Head of caudate nucleus (tissue), 42 donors: ENCODE results near the gene NOL9.

Experiments
- DNase-seq, 42 donors: peaks; one replicate each; pipeline versions ENCODE4 v3.0.0 to v3.0.0-alpha.2; 2020 to 2021; ENCODE audit warnings: mixed read lengths in 7 of 42
- intact Hi-C: fragments of 100-400 bp; cut with DNase I; formaldehyde crosslinking; loops from one replicate; pipeline ENCODE4 v1.15.0; 2022

Gene NOL9

DNA sequence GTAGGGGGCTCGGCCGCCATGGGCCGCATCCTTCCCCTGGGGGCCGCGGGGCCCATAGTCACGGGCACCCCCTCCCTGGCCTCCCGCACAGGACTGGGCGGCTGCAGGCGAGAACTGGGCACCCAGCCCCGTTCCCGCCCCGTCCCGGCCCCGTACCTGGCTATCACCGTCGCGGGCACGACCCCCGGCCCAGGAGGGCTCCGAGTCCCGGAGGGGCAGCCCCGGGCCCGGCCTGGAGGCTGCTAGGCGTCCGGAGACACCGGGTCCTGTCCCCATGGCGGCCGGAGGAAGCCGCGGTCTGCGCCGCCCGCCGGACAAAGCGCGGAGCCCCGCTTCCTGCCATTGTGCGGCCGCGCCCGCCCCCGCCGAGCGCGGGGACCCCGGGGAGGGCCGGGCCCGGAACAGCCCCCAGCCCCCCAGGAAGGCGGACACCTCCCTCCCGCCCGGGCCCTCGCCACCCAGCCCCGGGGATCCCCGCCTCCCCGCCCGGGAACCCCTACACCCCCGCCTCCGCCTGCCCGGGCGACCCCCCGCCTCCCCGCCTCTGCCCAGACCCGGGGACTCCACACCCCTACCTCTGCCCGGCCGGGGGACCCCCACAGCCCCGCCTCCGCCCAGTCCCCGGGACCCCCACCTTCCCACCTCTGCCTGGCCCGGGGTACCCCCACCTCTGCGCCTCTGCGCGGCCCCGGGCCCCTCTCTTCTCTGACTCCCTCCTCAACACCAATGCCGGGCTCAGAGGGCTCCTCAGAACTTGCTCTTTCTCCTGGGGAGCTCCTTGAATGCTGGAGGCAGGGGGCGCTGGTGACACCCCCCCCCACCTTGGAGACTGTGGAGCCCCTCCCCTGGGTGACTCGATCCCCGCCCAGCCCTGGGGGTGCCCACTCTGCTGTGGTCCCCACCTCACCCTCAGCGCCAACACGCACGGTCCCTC, 68.9 kb downstream of the NOL9 start:
- intact Hi-C loops = loop anchor here (10.0 kb wide), 1 partner anchor 159 kb away; no protein-coding TSS in a partner anchor
- no peak for DNase-seq

DNA sequence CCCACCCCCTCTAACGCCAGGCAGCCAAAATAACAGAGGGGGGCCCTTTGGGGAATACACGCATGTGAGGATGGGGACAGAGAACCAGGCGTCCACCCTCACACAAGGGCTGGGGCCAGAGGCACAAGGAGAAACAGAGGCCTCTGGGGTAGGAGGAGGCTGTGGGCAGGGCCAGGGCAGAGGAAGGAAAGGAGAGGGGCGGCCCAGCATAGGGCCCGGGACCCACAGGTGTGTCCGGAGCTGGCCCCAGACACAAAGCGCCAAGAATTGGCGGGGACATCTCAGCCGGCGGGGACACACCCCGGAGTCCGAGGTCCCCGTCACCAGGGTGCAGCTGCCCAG, 69.5 kb downstream of the NOL9 start:
- intact Hi-C loops = loop anchor here (10.0 kb wide), 1 partner anchor 160 kb away; no protein-coding TSS in a partner anchor
- DNase-seq = no peak

DNA sequence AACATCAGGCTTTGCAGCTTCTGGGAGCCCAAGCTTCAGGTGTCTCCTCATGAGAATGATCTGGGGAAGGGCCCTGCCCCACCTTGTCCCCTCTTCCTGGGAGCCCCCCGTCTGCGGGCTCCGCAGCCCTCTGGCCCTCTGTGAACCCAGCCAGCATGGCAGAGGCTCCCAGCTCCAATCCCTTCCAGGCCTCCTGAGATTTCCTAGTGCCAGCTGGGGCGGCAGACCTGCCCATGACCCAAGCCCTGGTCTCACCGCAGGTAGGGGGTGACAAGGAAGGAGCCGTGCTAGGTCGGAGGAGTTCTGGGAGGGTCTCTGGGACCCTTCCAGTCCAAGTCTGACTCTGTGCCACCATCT, 70.6 kb downstream of the NOL9 start:
- DNase-seq = no peak
- intact Hi-C loops = loop anchor here (10.0 kb wide), 1 partner anchor 161 kb away; no protein-coding TSS in a partner anchor

DNA sequence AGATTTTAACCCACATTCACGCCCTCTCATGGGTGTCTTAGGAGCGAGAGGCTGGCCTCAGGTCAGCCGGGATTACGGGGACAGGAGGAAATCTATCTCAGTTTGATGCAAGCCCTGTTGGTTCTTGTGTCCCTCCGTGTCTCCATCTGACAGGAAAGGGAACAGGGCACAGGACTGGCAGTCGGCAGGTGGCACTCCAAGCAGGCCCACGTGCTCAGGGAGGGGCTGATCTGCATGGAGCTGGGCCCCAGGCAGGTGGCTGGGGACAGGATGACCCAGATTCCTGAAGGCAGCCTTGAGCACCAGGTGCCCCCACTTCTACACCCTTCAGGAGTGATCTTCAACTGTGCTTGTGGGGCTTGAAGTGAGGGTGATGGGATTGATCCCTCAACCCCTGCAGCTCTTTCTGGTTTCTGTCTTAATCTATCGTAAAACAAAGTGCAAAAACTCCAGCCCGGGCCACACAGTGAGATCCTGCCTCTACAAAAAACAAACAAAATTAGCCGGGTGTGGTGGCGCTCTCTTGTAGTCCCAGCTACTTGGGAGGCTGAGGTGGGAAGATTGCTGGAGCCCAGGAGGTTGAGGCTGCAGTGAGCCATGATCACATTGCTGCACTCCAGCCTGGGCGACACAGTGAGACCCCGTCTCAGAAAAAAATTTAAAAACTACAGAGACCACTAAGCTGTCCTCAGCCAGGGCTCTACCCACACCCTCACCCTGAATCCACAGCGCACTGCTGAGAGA, 71.1 kb downstream of the NOL9 start:
- intact Hi-C loops = loop anchor here (10.0 kb wide), 1 partner anchor 162 kb away; no protein-coding TSS in a partner anchor
- DNase-seq = no peak

DNA sequence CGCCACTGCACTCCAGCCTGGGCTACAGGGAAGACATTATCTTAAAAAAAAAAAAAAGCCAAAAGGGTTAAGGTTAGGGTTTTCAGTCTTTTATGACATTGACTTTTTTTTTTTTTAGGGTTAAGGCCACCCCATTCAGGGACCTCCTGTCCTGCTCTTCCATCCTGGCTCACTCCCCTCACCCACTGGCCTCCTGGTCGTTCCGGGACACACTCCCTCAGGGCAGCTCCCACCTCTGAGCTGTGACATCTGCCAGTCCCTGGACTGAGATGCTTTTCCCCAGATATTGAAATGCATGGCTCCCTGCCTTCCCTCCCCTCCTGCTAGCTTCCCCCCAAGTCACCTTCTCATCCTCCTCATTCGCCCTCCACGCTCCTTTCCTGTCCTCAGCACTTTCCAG, 72.5 kb downstream of the NOL9 start:
- intact Hi-C loops = loop anchor here (10.0 kb wide), 1 partner anchor 163 kb away; no protein-coding TSS in a partner anchor
- DNase-seq = no peak

DNA sequence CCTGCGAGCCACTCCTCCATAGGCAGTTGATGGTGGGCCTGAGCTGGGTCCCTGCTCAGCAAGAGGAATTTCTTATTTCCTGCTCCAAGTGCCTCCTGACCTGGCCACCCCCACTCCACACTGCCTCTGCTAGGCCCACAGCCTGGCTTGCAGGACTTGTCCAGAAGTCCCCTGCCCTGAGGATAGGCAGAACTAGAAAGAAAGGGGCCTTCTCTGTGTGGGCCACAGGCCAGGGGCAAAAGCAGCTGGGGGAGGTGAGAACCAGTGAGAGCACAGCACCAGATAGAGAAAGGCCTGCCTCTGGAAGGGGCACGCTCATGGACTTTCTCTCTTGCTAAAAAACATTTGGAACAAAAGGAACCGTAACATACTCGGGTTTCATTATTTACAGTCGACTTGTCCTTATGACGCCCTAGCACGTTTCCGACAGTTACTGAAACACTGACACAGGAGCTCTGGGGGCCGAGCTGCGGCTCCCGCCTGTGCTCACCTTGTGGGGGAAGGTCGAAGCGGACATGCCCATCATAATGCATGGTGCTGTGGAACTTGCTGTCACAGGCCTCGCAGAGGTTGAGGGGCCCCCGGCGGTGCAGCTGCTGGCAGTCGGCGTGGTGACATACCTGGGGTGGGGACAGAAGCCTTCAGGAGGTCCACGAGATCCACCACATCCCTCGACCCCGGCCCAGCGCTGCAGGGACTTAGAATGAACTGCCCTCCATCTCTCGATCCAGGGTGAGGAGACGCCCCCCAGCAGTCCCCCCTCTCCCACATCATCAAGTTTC, 77.1 kb downstream of the NOL9 start:
- intact Hi-C loops = no loop called here
- no peak for DNase-seq

DNA sequence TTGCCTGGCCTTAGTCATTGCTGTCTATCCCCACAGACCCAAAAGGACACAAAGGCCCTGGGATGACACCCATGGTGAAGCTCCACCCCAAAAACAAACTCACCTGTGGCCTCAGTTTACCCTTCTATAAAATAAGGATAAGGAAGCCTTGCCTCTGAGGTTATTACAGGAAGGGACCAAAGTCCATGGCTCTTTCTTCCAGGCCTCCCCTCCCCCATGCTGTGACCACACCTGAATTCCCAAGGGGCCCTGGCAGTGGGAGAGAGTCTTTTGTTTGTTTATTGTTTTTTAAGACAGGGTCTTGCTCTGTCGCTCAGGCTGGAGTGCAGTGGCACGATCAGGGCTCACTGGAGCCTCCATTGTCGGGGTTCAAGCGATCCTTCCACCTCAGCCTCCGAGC, 77.8 kb downstream of the NOL9 start:
- intact Hi-C loops = no loop called here
- DNase-seq = no peak

DNA sequence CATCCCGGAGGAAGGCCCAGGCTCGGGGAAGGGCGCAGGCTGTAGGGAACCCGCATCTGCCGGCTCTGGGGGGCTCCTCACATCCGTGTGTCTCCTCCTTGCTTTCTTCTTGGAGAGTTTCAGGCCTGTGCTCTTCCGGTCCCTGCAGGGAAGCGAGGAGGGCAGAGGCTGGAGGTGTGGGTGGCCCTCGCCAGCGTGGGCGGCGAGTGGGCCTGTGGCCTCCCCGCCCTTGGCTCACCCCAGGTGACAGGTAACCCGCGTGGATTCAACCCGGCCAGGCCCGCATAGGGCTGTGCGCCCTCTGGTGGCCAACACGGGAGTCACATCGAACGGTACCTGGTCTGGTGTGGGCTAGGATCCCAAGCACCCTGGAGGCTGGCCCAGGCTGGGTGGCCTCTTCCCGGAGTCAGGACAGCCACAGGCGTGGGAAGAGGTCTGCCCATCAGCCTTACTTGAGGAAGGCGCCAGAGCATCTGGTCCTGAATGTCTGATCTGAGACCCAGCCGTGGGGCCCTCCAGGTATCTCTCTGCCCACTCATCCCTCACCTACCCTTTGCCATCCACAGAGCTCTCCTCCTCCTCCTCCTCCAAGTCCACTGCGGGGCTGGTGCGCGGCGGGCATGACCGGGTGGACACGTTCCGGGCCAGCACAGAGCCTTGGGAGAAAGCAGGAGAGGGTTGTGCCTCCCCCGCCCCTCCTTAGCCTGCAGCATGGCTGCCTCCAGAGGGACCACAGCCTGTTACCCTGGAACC, 78.8 kb downstream of the NOL9 start:
- DNase-seq = peak in 41 of 42 donors; percentile 42 to 86 (median 70)
- intact Hi-C loops = no loop called here

DNA sequence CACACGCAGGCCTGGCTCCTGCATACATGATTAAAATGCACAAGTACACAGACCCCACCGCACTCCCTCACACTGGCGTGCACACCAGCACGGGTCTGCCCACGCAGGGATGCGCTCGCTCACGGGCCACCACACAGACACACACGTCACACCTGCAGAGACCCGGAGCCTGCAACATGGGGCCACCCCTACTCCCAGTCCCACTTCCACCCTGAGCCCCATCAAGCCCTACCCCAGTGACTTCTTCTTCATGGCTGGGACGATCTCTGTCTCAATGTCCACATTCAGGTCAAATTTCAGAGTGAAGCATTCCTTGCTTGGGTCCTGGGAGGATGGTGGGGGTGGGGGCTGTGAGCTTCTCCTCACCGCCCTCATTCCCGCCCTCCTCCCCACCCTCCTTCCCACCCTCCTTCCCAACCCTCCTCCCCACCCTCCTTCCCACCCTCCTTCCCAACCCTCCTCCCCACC, 79.5 kb downstream of the NOL9 start:
- no peak for DNase-seq
- intact Hi-C loops = no loop called here

DNA sequence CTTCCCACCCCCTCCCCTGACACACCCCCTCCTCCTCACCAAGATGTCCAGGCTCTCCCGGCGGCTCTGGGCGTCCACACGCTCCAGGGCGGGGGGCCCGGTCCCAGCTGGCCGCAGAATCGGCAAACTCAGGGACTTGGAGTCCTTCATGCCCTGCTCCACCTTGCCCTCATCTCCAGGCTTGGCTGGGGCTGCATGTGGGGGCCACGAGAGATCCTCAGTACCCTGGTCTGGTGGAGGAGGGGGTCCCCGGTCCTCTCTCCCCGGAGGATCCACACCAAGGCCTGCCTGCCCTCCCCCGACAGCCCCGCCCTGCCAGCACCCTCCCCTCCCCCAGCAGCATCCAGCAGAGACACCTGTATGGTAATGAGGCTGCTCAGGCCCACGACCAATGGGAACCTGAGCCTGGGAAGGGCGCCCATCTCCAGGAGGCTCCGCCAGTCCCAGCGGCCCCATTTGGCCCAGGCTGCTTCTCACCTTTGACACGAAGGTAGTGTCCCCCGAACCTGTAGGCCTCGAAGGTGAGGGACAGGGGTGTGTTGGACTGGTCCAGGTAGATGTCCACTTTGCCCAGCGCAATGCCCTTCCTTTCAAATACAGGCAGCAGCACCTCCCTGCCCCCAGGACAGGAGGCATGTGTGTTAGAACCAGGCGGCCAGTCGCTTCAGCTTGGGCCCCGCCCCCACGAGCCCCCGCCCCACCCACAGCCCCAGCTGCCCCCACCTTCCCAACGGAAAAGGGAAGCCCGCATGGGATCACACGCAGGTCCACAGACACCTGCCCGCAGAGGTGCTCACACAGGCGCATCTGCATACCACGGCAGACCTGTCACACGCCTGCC, 80.1 kb downstream of the NOL9 start:
- intact Hi-C loops = no loop called here
- DNase-seq = no peak

DNA sequence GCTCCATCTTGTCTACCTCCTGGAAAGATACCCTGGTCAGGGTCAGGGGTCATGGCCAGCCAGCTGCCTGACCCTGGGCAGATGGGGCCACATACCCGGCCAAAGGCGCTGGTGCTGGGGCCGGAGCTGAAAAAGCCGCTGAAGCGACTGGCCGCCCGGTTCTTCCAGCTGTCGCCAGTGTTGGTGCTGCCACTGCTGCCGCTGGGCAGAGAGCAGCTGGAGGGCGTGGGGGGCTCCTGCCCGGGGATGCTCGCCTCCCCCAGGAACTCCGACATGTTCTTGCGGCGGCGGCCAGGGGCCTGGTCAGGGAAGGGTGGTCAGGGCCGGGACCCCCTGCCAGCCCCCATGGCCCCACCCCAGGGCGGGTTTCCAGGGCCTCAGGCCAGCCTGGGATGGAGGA, 81.2 kb downstream of the NOL9 start:
- intact Hi-C loops = no loop called here
- DNase-seq = no peak

DNA sequence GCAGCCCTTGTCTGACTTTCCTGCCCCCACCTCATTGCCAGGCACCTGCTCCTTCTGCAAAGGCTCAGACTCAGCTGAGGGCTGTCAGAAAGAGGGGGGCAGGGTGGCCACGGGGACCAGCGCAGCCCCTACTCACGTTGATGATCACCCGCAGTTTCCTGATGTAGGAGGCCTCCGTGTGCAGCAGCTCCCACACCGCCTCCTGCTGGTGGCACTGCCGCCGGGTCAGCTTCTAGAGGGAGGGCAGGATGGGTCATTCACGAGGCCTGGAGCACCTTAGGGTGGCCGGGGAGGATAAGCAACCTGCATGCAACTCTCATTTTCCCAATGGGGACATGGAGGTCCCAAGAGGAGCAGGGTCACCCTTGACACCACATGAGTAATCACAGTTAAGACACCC, 81.9 kb downstream of the NOL9 start:
- intact Hi-C loops = no loop called here
- no peak for DNase-seq

DNA sequence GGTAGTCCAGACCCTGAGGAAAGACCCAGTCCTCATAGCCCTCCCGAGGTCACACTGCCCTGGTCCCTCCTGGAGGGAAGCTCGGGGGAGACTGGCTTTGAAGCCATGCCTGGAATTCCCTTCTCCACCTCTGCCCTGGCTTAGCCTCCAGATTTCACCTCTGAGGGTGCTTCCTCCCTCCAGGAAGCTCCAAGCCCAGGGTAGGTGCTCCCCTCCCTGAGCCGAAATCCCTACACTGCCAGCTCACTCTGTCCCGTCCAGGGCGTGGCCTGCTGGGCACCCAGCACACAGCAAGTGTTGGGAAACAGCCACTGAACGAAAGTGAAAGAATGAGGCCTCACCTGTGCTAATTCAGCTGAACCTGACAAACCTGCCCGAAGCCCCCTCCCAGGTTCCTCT, 82.3 kb downstream of the NOL9 start:
- DNase-seq = no peak
- intact Hi-C loops = no loop called here
